Mucosa of rectum (tissue), 2 donors: ENCODE data around the gene RPL36AL.
"Not testable (repeated sequence)": the region's sequence is repeated elsewhere in the genome, so short reads cannot be mapped to it uniquely, and the experiment has no call there.

Experiments used
- H3K27ac ChIP-seq, 2 donors: one replicate each; pipeline ENCODE4 v1.7.0; 2013; ENCODE audit warnings: inconsistent platforms in 2 of 2, low read depth in 2 of 2, low read length in 2 of 2
- H3K27me3 ChIP-seq, 2 donors: one replicate each; pipeline ENCODE4 v1.7.0; 2013; ENCODE audit warnings: low read length in 2 of 2; ENCODE audit not compliant: control insufficient read depth in 2 of 2, insufficient read depth in 2 of 2
- H3K36me3 ChIP-seq, 2 donors: one replicate each; pipeline ENCODE4 v1.7.0; 2013; ENCODE audit warnings: low read length in 2 of 2; ENCODE audit not compliant: control insufficient read depth in 2 of 2, insufficient read depth in 2 of 2
- H3K4me1 ChIP-seq, 2 donors: one replicate each; pipeline ENCODE4 v1.7.0; 2013; ENCODE audit warnings: low read length in 2 of 2, mild to moderate bottlenecking in 1 of 2; ENCODE audit not compliant: control insufficient read depth in 2 of 2, insufficient read depth in 2 of 2
- H3K4me3 ChIP-seq, 2 donors: one replicate each; pipeline ENCODE4 v1.7.0; 2013; ENCODE audit warnings: low read length in 2 of 2
- H3K9ac ChIP-seq, 2 donors: one replicate each; pipeline ENCODE4 v1.7.0; 2013; ENCODE audit warnings: low read length in 2 of 2, low read depth in 1 of 2, mild to moderate bottlenecking in 1 of 2
- H3K9me3 ChIP-seq, 2 donors: one replicate each; pipeline ENCODE4 v1.7.0; 2013; ENCODE audit warnings: low read length in 2 of 2; ENCODE audit not compliant: control insufficient read depth in 2 of 2
- donor health status: healthy.
- donor health status: Normal muscosa, but diverticular disease.

The RPL36AL gene

GRCh38 chr14:49593016-49593415 lies 27.4 kb downstream of the RPL36AL start:
- Histone ChIP-seq H3K9ac (no peak overlapping the region), H3K27me3 (no peaks in the 10 kb centered on the region), H3K36me3 (no peaks in the 10 kb centered on the region), H3K9me3 (no peaks in the 10 kb centered on the region), H3K27ac (no peak overlapping the region), H3K4me1 (peaks cover 4 to 14% of the 10 kb centered on the region in 2 donors), H3K4me3 (no peak overlapping the region)

GRCh38 chr14:49589387-49589786 lies 31.0 kb downstream of the RPL36AL start:
- Histone ChIP-seq H3K27ac (no peak overlapping the region), H3K4me3 (no peak overlapping the region), H3K9me3 (no peaks in the 10 kb centered on the region), H3K27me3 (no peaks in the 10 kb centered on the region), H3K4me1 (peaks cover 7 to 10% of the 10 kb centered on the region in 2 donors), H3K36me3 (peaks cover 0 to 3% of the 10 kb centered on the region in 2 donors), H3K9ac (no peak overlapping the region)

- Histone ChIP-seq H3K27me3 (no peaks in the 10 kb centered on the region), H3K4me3 (peak overlapping the region; percentile 94), H3K27ac (peak overlapping the region; percentile 96 to 97), H3K9ac (peak overlapping the region in 1 of 2 donors; percentile 96), H3K36me3 (peaks cover 11 to 21% of the 10 kb centered on the region in 2 donors), H3K9me3 (no peaks in the 10 kb centered on the region), H3K4me1 (peaks cover 13 to 15% of the 10 kb centered on the region in 2 donors)
These were observed 33.6 kb downstream of the RPL36AL start for GRCh38 chr14:49586673-49587460.

GRCh38 chr14:49585803-49586672 lies 34.4 kb downstream of the RPL36AL start, which contains the start of gene RPS29:
Gene RPS29 (minus strand): TSS chr14:49586380. CDS start chr14:49586346, 34 bp downstream.
- H3K4me3 ChIP-seq = peak within 1 kb of the TSS; percentile 94
- H3K27ac ChIP-seq = peak within 1 kb of the TSS; percentile 96 to 97
- H3K4me1 ChIP-seq = peaks cover 13 to 15% of the 10 kb centered on the region in 2 donors
- no peaks in the 10 kb centered on the region for H3K27me3 ChIP-seq
- no peaks in the 10 kb centered on the region for H3K9me3 ChIP-seq
- H3K36me3 ChIP-seq = peaks cover 11 to 21% of the 10 kb centered on the region in 2 donors
- H3K9ac ChIP-seq = peak within 1 kb of the TSS; percentile 96 to 100

GRCh38 chr14:49584981-49585640 lies 35.3 kb downstream of the RPL36AL start:
- H3K36me3 ChIP-seq = peaks cover 11 to 21% of the 10 kb centered on the region in 2 donors
- not testable (repeated sequence) for H3K9me3 ChIP-seq, H3K27me3 ChIP-seq
- H3K4me3 ChIP-seq = peak overlapping the region; percentile 94
- peak overlapping the region; percentile 96 to 97 for H3K27ac ChIP-seq
- peak overlapping the region; percentile 96 to 100 for H3K9ac ChIP-seq
- peaks cover 13 to 15% of the 10 kb centered on the region in 2 donors for H3K4me1 ChIP-seq

- Histone ChIP-seq H3K27me3 (no peaks in the 10 kb centered on the region), H3K27ac (no peak overlapping the region), H3K9ac (no peak overlapping the region), H3K9me3 (no peaks in the 10 kb centered on the region), H3K4me1 (peaks cover 13 to 15% of the 10 kb centered on the region in 2 donors), H3K4me3 (peak overlapping the region; percentile 19 to 94), H3K36me3 (peaks cover 11 to 21% of the 10 kb centered on the region in 2 donors)
These were observed 36.4 kb downstream of the RPL36AL start for GRCh38 chr14:49584058-49584457.

- H3K27ac ChIP-seq = no peak overlapping the region
- peaks cover 13 to 15% of the 10 kb centered on the region in 2 donors for H3K4me1 ChIP-seq
- no peaks in the 10 kb centered on the region for H3K9me3 ChIP-seq
- no peak overlapping the region for H3K9ac ChIP-seq
- H3K27me3 ChIP-seq = no peaks in the 10 kb centered on the region
- peak overlapping the region in 1 of 2 donors; percentile 94 for H3K4me3 ChIP-seq
- H3K36me3 ChIP-seq = peaks cover 11 to 21% of the 10 kb centered on the region in 2 donors
These were observed 36.8 kb downstream of the RPL36AL start for GRCh38 chr14:49583629-49584028.

- H3K9me3 ChIP-seq = no peaks in the 10 kb centered on the region
- H3K36me3 ChIP-seq = peaks cover 11 to 22% of the 10 kb centered on the region in 2 donors
- no peak overlapping the region for H3K4me3 ChIP-seq
- H3K4me1 ChIP-seq = peaks cover 13 to 15% of the 10 kb centered on the region in 2 donors
- no peak overlapping the region for H3K27ac ChIP-seq
- no peaks in the 10 kb centered on the region for H3K27me3 ChIP-seq
- no peak overlapping the region for H3K9ac ChIP-seq
These were observed 38.1 kb downstream of the RPL36AL start for GRCh38 chr14:49582113-49582977.
